ENCODE results near the gene C4orf50. TPM values are rescaled to one million over a fixed set of nuclear protein-coding genes. Genes with fewer than 3 reads are reported as not detected.

The C4orf50 gene
- total and polyA plus RNA-seq, 4 donors = under 0.01 to 0.17 TPM; not detected in 2

- TF ChIP-seq ATF3 (IDR thresholded peaks at IDR 0.05) (no peak), CTCF (IDR thresholded peaks at IDR 0.05; ENCODE audit: low read depth, low read length, missing input control) (no peak), RAD21 (IDR thresholded peaks at IDR 0.05) (no peak)
Measured at GRCh38 chr4:5928844-5929420, 89.3 kb downstream of the C4orf50 start (continued).

GRCh38 chr4:5928274-5928673 is 90.0 kb downstream of the C4orf50 start:
- TF ChIP-seq TAF1 (conservative IDR thresholded peaks at IDR 0.05) (no peak), FOXA2 (IDR thresholded peaks at IDR 0.05) (no peak), HNF4G (IDR thresholded peaks at IDR 0.05) (no peak), CTCF (IDR thresholded peaks at IDR 0.05; ENCODE audit: low read depth, low read length, missing input control) (no peak), EGR1 (IDR thresholded peaks at IDR 0.05; ENCODE audit: low read depth in 2 of 2) (no peak), JUND (IDR thresholded peaks at IDR 0.05) (no peak), YY1 (IDR thresholded peaks at IDR 0.05) (no peak), ATF3 (IDR thresholded peaks at IDR 0.05) (no peak), RXRA (IDR thresholded peaks at IDR 0.05) (no peak), FOXA1 (IDR thresholded peaks at IDR 0.05) (no peak), HNF4A (conservative IDR thresholded peaks at IDR 0.05) (no peak), REST (IDR thresholded peaks at IDR 0.05) (no peak), NR2F2 (IDR thresholded peaks at IDR 0.05) (no peak)
- Histone ChIP-seq H3K9ac (ENCODE audit: low read depth in 1 of 2, low read length in 2 of 2) (no peak overlapping the region), H3K27ac (ENCODE audit: low read depth in 1 of 2, low read length in 2 of 2) (no peak overlapping the region), H3K27me3 (ENCODE audit: control insufficient read depth in 4 of 4, insufficient read depth in 4 of 4, low read length in 3 of 4) (peaks cover 0 to under 1% (median 0%) of the 10 kb centered on the region in 4 donors), H3K4me1 (ENCODE audit: control insufficient read depth in 4 of 4, insufficient read depth in 4 of 4, low read length in 3 of 4) (no peaks in the 10 kb centered on the region), H3K36me3 (ENCODE audit: control insufficient read depth in 4 of 4, insufficient read depth in 3 of 4, low read depth in 1 of 4, low read length in 3 of 4) (no peaks in the 10 kb centered on the region), H3K4me3 (ENCODE audit: low read depth in 1 of 3, low read length in 3 of 3) (no peak overlapping the region), H3K9me3 (ENCODE audit: control insufficient read depth in 4 of 4, low read length in 3 of 4) (no peaks in the 10 kb centered on the region)
- 50% methylated on average over 8 of the region's 8 CpGs for WGBS
- DNase-seq (ENCODE audit: low spot score) = no peak
